ENCODE measurements around the gene EPB41L4B.

EPB41L4B gene

GRCh38 chr9:109172935-109173334 is 147.9 kb downstream of the EPB41L4B start:
- Histone ChIP-seq H3K4me1 (ENCODE audit: low read depth, poor library complexity, severe bottlenecking) (no peaks in the 10 kb centered on the region), H3K27me3 (ENCODE audit: insufficient read depth, low read depth) (no peaks in the 10 kb centered on the region), H4K20me1 (ENCODE audit: insufficient read depth) (no peaks in the 10 kb centered on the region), H3K36me3 (ENCODE audit: insufficient read depth) (no peaks in the 10 kb centered on the region), H3K4me2 (no peak overlapping the region), H3K27ac (no peak overlapping the region), H3K9ac (no peak overlapping the region), H2AFZ (ENCODE audit: low read depth) (no peak overlapping the region), H3K4me3 (IDR thresholded peaks at IDR 0.05; ENCODE audit: insufficient read depth, low read depth, low read length) (no peak overlapping the region), H3K79me2 (ENCODE audit: insufficient read depth, low read depth) (no peaks in the 10 kb centered on the region)
- TF ChIP-seq CTCF (conservative IDR thresholded peaks at IDR 0.05; ENCODE audit: low read depth, low read length), result no peak

GRCh38 chr9:109171926-109172325 is 148.9 kb downstream of the EPB41L4B start:
- H3K4me1 ChIP-seq (ENCODE audit: low read depth, poor library complexity, severe bottlenecking), result no peaks in the 10 kb centered on the region
- no peak overlapping the region for H3K4me2 ChIP-seq
- no peak overlapping the region for H3K9ac ChIP-seq
- TF ChIP-seq CTCF (conservative IDR thresholded peaks at IDR 0.05; ENCODE audit: low read depth, low read length), result no peak
- H3K27ac ChIP-seq, result no peak overlapping the region
- no peaks in the 10 kb centered on the region for H4K20me1 ChIP-seq (ENCODE audit: insufficient read depth)
- H3K36me3 ChIP-seq (ENCODE audit: insufficient read depth), result no peaks in the 10 kb centered on the region
- H2AFZ ChIP-seq (ENCODE audit: low read depth), result no peak overlapping the region
- H3K4me3 ChIP-seq (IDR thresholded peaks at IDR 0.05; ENCODE audit: insufficient read depth, low read depth, low read length), result no peak overlapping the region
- H3K79me2 ChIP-seq (ENCODE audit: insufficient read depth, low read depth), result no peaks in the 10 kb centered on the region
- H3K27me3 ChIP-seq (ENCODE audit: insufficient read depth, low read depth), result no peaks in the 10 kb centered on the region

GRCh38 chr9:109168170-109168569 is 152.7 kb downstream of the EPB41L4B start:
- H4K20me1 ChIP-seq (ENCODE audit: insufficient read depth), result no peaks in the 10 kb centered on the region
- H2AFZ ChIP-seq (ENCODE audit: low read depth), result no peak overlapping the region
- no peak overlapping the region for H3K4me2 ChIP-seq
- no peak for TF ChIP-seq CTCF (conservative IDR thresholded peaks at IDR 0.05; ENCODE audit: low read depth, low read length)
- H3K36me3 ChIP-seq (ENCODE audit: insufficient read depth), result no peaks in the 10 kb centered on the region
- no peak overlapping the region for H3K4me3 ChIP-seq (IDR thresholded peaks at IDR 0.05; ENCODE audit: insufficient read depth, low read depth, low read length)
- no peak overlapping the region for H3K9ac ChIP-seq
- H3K79me2 ChIP-seq (ENCODE audit: insufficient read depth, low read depth), result no peaks in the 10 kb centered on the region
- H3K27me3 ChIP-seq (ENCODE audit: insufficient read depth, low read depth), result no peaks in the 10 kb centered on the region
- no peak overlapping the region for H3K27ac ChIP-seq
- H3K4me1 ChIP-seq (ENCODE audit: low read depth, poor library complexity, severe bottlenecking), result no peaks in the 10 kb centered on the region

GRCh38 chr9:109167716-109168115 is 153.1 kb downstream of the EPB41L4B start:
- no peak overlapping the region for H3K27ac ChIP-seq

More at GRCh38 chr9:109167716-109168115, 153.1 kb downstream of the EPB41L4B start:
- Histone ChIP-seq H4K20me1 (ENCODE audit: insufficient read depth) (no peaks in the 10 kb centered on the region), H3K4me2 (no peak overlapping the region), H3K79me2 (ENCODE audit: insufficient read depth, low read depth) (no peaks in the 10 kb centered on the region), H3K4me3 (IDR thresholded peaks at IDR 0.05; ENCODE audit: insufficient read depth, low read depth, low read length) (no peak overlapping the region), H2AFZ (ENCODE audit: low read depth) (no peak overlapping the region), H3K27me3 (ENCODE audit: insufficient read depth, low read depth) (no peaks in the 10 kb centered on the region), H3K4me1 (ENCODE audit: low read depth, poor library complexity, severe bottlenecking) (no peaks in the 10 kb centered on the region), H3K36me3 (ENCODE audit: insufficient read depth) (no peaks in the 10 kb centered on the region), H3K9ac (no peak overlapping the region)
- no peak for TF ChIP-seq CTCF (conservative IDR thresholded peaks at IDR 0.05; ENCODE audit: low read depth, low read length)
